K562 (cell line): ENCODE data around the gene FKRP. TPM values are rescaled to one million over a fixed set of nuclear protein-coding genes. Genes with fewer than 3 reads are reported as not detected.

Experiments used
- ASH1L ChIP-seq: fragments of 450-650 bp; IDR thresholded peaks from 2 replicates; pipeline ENCODE4 v1.6.1; 2018; ENCODE audit warnings: borderline replicate concordance, mild to moderate bottlenecking, low read depth; ENCODE audit not compliant: partially characterized antibody
- CBX1 ChIP-seq: sonication (generic); IDR thresholded peaks from 2 replicates; pipeline ENCODE4 v1.6.1; 2016; ENCODE audit warnings: antibody characterized with exemption, low read depth, mild to moderate bottlenecking
- HDAC1 ChIP-seq, 2 experiments: fragments of 450-650 bp; IDR thresholded peaks; 2 replicates each; pipeline ENCODE4 v1.6.1; 2016 to 2017; ENCODE audit warnings: inconsistent platforms in 1 of 2, mild to moderate bottlenecking in 1 of 2, moderate library complexity in 1 of 2
- JUN ChIP-seq, 2 experiments: sonication (generic) in 1 of 2; formaldehyde crosslinking in 1 of 2; IDR thresholded peaks; 2 replicates each; pipeline versions ENCODE4 v1.6.1 to v1.8.0; 2012 to 2022; ENCODE audit warnings: borderline replicate concordance in 2 of 2, mild to moderate bottlenecking in 2 of 2, improper control_type of control experiment in 1 of 2, low read depth in 1 of 2, low read length in 1 of 2, missing genetic modification reagents in 1 of 2
- MYNN ChIP-seq, 2 experiments: sonication (generic); formaldehyde crosslinking in 1 of 2; IDR thresholded peaks; 2 replicates each; pipeline versions ENCODE4 v1.5.0 to v1.6.1; 2016 to 2020; ENCODE audit warnings: antibody characterized with exemption in 1 of 2, missing genetic modification reagents in 1 of 2
- POLR2G ChIP-seq: fragments of 200-400 bp; formaldehyde crosslinking; IDR thresholded peaks from 2 replicates; pipeline ENCODE4 v1.6.1; 2017; ENCODE audit warnings: low read depth, mild to moderate bottlenecking, antibody characterized with exemption, low read length, moderate library complexity
- SP1 ChIP-seq: sonication (generic); formaldehyde crosslinking; IDR thresholded peaks from 2 replicates; pipeline ENCODE4 v1.8.1; 2022; ENCODE audit warnings: mild to moderate bottlenecking, missing genetic modification reagents
- SUPT5H ChIP-seq: fragments of 450-650 bp; IDR thresholded peaks from 2 replicates; pipeline ENCODE4 v1.6.1; 2016
- ZBTB40 ChIP-seq, 2 experiments: fragments of 450-650 bp in 1 of 2; sonication (generic) in 1 of 2; formaldehyde crosslinking in 1 of 2; IDR thresholded peaks; 2 replicates each; pipeline versions ENCODE4 v1.7.1 to v1.9.0; 2016 to 2022; ENCODE audit warnings: inconsistent platforms in 1 of 2, mild to moderate bottlenecking in 1 of 2, missing genetic modification reagents in 1 of 2
- ZFP36 ChIP-seq: fragments of 150-350 bp; IDR thresholded peaks from 2 replicates; pipeline ENCODE4 v1.6.1; 2018; ENCODE audit warnings: low read length, low read depth; ENCODE audit not compliant: partially characterized antibody
- ZNF224 ChIP-seq: sonication (generic); formaldehyde crosslinking; IDR thresholded peaks from 2 replicates; pipeline ENCODE4 v1.8.0; 2022; ENCODE audit warnings: mild to moderate bottlenecking, missing genetic modification reagents
- ZNF384 ChIP-seq: IDR thresholded peaks from 2 replicates; pipeline ENCODE4 v1.6.1; 2012; ENCODE audit warnings: low read depth, low read length, improper control_type of control experiment
- ZNF592 ChIP-seq: fragments of 450-650 bp; IDR thresholded peaks from 2 replicates; pipeline ENCODE4 v1.6.1; 2017; ENCODE audit warnings: antibody characterized with exemption, mild to moderate bottlenecking
- polyA plus RNA-seq, 8 experiments: library from polyadenylated mRNA; depleted of rRNA in 4 of 8; stranded (reverse) in 5 of 8; unstranded in 3 of 8; fragments of >200 nt; fragmentation: Nextera tagmentation in 2 of 8; fragmentation: Illumina TruSeq in 1 of 8; extraction: Ambion mirVana in 2 of 8; extraction: Trizol in 1 of 8; gene quantifications; 2 replicates each; pipeline versions ENCODE4 v1.2.1 to v1.2.3, GENCODE V29; 2011 to 2014; ENCODE audit warnings: inconsistent platforms in 1 of 8, missing spikeins in 1 of 8
- total RNA-seq, 7 experiments: library from RNA; depleted of rRNA in 6 of 7; stranded (reverse); fragments of >200 nt in 6 of 7; fragmentation: Illumina TruSeq in 2 of 7; extraction: Trizol in 2 of 7; gene quantifications; 2 replicates each; pipeline versions ENCODE4 v1.2.1 to v1.2.3, GENCODE V29; 2011 to 2021; ENCODE audit warnings: low replicate concordance in 1 of 7

FKRP gene
- total and polyA plus RNA-seq, 9 of the 15 experiments (the other 6 are each of a cell fraction or from before 2014, with no cell fraction given) = 0.68 to 16.1 (median 6.5) TPM

DNA sequence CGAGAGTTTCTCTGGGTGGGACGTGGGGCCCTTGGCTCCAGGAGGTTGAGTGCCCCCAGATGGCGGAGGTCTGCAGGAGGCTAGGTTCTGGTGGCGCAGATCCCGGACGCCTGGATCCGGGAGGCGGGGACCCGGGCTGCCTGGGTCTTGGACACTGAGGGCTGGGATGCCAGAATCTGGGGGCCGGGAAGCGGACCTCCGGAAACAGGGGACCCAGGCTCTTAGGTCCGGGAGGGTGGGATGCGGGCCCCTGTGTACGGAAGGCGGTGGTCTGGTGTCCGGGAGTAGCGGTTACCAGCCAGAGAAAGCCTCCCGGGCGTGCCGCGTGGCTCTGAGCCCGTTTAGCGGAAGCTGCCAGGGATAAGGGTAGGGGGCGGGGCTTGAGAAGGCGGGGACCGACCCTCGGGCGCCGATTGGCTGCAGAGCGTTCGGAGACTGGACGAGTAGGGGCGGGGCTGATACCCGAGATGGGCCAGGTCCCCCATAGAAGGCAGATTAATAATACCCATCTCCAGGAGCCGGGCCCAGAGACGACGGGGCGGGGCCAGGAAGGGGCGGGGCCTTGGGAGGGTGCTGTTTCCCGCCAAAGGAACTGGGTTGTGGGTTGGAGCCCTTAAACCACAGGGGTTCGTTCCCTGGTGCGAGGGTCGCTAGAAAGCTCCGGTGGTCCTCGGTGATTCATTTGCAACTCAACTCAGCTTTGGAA, 42.6 kb downstream of the FKRP start, which contains the start of gene SLC1A5 (continued):
- TF ChIP-seq ZBTB40 (IDR thresholded peaks at IDR 0.05) = no peak
- TF ChIP-seq ZBTB40 (CRISPR knock-in tag; IDR thresholded peaks at IDR 0.05) = 0 out of 2 replicates have a peak, but pooled peaks have one; percentile 25
- peak; percentile 96 for TF ChIP-seq SP1 (CRISPR knock-in tag)
- TF ChIP-seq ZNF384 = no peak
- no peak for TF ChIP-seq ZNF592
- TF ChIP-seq JUN (IDR thresholded peaks at IDR 0.05; ENCODE audit: borderline replicate concordance, low read depth, low read length) = peak; percentile 58; the same call in 1 of the 2 replicates
- no peak; the same call in 1 of the 2 replicates for TF ChIP-seq JUN (CRISPR knock-in tag; IDR thresholded peaks at IDR 0.05; ENCODE audit: borderline replicate concordance)
- peak; percentile 17 for TF ChIP-seq ZFP36
- no peak for TF ChIP-seq ZNF224
- peak; percentile 99 for TF ChIP-seq SUPT5H
- TF ChIP-seq ASH1L = peak; percentile 40
- peak; percentile 5 to 92; a peak in 2 of 4 replicates for TF ChIP-seq HDAC1 (IDR thresholded peaks at IDR 0.05)
- TF ChIP-seq MYNN (IDR thresholded peaks at IDR 0.05) = peak; percentile 64; the same call in 1 of the 2 replicates
- no peak for TF ChIP-seq MYNN (CRISPR knock-in tag; IDR thresholded peaks at IDR 0.05)
- TF ChIP-seq CBX1 = peak; percentile 98
- TF ChIP-seq POLR2G = peak; percentile 100
